NCI-H1930 (cell line): ENCODE data around the gene PIP4K2A.
A peak's percentile ranks its signal among the peaks of the same experiment; 100 is the strongest.
"Not testable (repeated sequence)": the region's sequence is repeated elsewhere in the genome, so short reads cannot be mapped to it uniquely, and the experiment has no call there.

Experiments
- DNase-seq, 2 experiments: peaks; one replicate each; lab custom pipeline; 2025; lab: John Stamatoyannopoulos, UW

PIP4K2A gene

DNA sequence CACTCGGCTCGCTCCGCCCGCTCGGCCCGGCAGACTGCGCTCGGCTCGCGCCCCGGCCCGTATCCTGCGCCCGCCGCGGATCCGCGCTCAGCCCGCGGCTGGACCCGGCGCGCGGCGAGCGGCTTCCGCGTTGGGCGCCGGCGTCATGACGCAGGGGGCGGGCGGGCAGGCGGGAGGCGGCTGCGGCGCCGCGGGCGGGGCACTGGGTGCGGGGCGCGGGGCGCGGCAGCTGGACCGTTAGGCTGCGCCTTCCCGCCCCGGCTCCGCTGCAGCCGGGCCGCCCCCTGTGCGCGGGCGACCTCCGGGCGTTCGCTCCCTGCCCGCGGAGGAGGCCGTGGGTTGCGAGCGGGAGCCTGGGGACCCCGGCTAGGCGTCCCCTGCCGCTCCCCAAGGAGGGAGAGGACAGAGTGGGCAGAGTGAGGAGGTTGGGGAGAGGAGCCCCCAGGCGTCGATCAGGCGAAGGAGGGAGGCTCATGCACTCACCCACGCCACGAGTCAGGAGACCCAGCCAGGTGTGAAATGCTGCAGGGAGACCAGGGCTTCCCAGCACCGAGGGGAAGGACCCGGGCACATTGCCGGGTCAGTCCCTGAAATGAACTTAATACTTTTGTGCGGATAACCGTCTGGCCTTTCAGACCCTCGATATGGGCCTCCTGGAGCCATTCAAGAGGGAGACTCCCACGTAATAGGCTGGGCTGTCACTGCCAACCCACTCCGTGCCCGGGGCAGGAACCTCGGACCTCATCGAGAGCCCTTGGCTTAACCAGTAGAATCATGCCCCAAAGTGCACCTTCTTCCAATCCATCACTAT lies at the start of gene PIP4K2A:
PIP4K2A (minus strand) TSS at position 100 of the 811 bp plus-strand sequence. CDS start 252 bp downstream, outside the sequence.
- DNase-seq, result peak in 1 of 2 experiments; percentile 7

DNA sequence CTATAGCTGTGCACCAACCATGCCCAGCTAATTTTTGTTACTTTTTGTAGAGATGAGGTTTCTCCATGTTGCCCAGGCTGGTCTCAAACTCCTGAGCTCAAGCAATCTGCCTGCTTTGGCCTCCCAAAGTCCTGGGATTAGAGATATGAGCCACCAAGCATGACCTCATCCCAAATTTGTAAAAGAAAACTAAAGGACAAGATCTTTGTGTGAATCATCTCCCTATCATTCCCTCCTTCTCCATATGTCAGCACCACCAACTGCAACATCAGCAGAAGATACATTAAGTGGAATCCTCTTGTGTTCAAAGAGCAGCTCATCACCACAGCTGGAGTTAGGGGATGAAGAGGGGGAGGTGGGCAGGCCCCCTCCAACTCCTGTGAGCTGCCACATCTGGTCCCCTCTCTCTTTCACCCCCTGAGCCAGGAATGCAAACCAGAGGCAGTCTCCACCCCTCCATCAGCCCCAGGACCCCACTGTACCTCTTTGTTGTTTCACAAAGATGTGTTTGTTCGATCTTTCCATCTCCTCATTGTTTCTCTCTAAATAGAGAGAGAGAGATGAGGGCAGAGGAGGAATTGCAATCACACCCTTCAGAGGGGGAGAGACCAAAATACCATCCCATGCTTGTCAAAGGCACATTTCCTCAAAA lies 47.3 kb upstream of the PIP4K2A start:
- no peak for DNase-seq

DNA sequence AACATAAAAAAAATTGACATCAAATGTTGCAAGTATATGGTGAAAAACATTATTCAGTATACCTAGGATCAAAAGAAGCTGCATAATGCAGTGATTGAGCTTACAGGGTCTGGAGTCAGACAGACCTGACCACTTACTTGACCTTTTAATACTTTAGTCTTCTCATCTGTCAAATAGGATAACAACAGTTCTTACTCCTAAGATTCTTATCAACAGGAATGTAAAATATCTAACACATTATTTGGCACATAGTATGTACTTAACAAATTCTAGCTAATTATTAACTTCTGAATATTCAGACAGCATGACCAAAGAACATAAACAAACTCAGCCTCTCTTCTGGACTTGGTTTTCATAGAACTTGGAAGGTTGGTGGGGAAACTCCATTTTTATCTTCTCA lies 45.6 kb upstream of the PIP4K2A start:
- DNase-seq, result no peak

DNA sequence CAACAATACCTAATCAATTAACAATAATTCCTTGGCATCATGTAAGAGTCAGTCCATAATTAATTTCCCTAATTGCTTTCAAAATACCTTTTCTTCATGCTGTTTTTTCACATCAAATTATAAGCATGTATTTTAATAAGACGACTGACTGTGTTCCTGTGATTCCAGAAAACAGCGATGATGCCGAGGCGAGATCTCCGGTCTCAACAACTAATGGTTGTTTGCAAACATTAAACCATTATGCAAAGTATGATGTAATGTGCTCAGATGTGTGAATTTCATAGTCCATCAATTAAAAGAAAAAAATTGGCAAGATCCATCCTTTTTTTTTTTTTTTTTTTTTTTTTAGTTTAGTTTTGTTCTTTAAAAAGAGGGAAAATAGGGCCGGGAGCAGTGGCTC lies 44.5 kb upstream of the PIP4K2A start:
- DNase-seq, result no peak

DNA sequence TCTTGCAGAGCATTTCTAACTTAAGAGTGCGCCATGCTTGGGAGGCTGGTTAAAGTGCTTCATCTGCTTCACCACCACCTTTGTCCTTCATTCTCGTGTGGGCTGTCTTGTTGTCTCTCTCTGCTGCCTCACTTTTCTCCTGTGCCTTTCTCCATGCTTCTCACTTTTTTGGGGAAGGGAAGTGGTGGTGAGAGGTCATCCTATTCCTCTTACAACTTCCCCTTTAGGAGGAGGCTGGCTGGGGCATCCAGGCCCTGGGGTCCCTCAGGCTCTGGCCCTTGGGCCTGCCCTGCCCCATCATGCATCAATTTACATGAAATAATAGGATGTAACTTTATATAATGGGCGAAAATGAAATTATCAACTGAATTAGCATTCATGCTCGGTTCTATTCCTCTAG lies 39.9 kb upstream of the PIP4K2A start:
- DNase-seq, result no peak

DNA sequence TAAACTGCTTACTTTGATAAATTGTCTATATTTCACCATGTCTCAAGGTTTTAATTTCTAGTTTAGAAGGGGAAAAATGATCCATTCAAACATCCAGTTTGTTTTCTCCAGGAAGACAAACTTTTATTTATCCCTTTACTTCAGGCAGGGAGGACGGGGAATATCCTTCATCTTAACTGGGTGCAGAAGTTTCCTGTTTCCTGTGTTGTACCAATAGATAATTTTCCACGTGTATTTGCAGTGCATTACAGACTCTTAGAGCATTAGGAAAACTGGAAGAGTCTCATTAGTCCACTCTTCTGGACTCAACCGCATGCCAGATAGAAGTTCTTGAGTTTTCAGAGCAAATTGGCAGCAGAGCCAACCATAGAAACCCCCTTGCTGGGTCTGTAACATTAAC lies 39.4 kb upstream of the PIP4K2A start:
- no peak for DNase-seq

DNA sequence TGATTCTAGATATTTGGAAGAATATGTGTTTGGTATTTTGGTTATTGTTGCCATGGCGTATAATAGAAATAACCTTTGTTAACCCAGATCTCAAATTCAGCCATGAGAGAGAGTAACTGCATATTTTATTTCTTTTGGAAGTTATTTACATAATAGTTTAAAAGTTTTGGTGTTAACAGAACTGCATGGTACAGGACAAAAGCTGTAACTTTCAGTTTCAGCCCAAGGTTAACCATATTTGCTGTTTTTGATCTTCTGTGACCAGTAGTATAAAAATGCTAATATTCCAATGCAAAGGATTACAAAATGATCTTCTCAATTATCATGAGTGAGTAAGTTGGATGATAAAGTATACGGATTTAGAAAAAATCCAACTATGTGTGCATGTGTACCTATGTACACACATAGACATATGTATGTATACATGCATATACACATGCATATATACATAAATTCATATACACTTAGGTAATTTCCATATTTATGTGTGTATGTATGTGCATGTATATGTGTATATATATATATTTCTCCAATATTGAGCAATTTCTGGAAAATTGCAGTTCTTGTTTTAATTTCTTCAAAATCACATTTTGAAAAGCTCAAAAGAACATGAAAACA lies 38.0 kb upstream of the PIP4K2A start:
- DNase-seq, result no peak

DNA sequence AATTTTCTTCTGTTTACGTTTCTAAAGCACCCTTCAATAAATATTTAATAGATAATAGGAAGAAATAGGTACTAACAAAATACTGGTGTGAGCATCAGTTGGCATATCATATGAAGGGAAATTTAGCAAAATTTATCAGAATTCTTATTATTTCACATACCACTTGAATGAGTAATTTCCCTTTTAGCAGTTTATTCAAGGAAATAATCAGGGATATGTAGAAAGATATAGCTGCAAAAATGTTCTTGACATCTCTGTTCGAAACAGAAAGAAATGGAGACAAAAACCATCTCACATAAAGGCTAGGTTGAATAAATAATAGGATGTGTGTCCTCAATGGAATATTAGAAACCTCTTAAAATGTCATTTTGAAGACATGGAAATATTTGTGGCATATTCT lies 35.8 kb upstream of the PIP4K2A start:
- DNase-seq, result no peak

DNA sequence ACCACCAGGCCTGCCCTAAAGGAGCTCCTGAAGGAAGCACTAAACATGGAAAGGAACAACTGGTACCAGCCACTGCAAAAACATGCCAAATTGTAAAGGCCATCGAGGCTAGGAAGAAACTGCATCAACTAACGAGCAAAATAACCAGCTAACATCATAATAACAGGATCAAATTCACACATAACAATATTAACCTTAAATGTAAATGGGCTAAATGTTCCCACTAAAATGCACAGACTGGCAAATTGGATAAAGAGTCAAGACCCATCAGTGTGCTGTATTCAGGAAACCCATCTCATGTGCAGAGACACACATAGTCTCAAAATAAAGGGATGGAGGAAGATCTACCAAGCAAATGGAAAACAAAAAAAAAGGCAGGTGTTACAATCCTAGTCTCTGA lies 30.5 kb upstream of the PIP4K2A start:
- DNase-seq, result not testable (repeated sequence)

DNA sequence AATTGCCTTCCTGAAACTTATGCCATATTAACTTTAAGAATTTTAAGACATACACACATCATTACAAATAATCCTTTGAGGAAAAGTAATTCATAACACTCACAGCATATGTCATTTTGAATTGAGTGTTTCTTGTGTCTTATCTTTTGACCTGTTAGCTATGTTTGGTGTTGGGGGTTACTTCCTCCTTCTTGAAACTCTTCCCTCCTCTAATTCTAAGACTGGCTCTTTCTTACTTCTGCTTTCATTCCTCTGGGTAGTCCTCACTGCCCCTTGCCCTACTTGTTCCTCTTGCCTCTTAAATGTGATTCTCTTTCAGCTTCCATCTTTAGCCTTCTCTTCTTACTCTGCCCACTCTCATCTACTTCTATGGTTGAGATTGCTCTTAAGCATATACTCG lies 28.3 kb upstream of the PIP4K2A start:
- DNase-seq, result no peak

DNA sequence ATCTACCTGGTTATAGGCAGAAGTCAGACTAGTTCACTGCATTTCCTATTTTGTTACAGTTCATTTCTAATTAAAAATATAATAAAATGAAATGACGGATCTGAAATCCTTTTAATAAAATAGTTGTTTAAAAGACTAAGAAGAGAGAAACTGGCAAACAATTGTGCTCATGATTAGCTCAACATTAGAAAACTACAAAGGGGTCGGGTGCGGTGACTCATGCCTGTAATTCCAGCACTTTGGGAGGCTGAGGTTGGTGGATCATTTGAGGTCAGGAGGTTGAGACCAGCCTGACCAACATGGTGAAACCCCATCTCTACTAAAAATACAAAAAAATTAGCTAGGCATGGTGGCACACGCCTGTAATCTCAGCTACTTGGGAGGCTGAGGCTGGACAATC lies 27.3 kb upstream of the PIP4K2A start:
- DNase-seq, result not testable (repeated sequence)

DNA sequence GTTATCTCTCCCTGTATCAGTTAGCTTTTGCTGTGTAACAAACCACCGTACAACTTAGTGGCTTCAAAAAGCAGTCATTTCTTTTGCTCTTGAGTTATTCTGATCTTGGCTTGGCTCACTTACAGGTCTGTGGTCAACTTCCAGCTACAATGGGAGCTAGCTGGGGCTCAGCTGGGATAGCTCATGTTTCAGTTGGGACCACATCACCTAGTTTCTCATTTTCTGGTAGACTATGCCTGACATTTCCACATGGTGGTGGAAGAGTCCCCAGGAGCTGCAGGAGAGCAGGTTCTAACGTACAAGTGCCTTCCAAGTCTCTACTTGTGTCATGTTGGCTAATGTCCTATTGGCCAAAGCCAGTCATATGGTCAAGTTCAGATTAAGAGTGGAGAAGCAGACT lies 25.8 kb upstream of the PIP4K2A start:
- DNase-seq, result no peak

DNA sequence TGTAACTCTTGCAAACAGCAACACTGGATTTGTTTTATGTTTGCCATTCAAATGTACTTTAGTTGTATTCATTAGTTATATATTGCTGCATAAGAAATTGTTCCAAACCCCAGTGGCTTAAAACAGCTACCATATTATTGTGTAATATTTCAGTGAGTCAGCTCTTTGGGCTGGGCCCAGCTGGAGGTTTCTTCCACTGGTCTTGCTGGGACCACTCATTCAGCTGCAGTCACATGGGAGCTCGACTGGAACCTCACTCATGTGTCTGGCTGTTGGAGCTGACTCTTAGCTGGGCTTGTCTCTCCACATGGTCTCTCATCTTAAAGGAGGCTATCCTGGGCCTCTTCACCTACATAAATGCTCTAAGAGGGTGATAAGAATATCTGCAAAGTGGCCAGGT lies 23.2 kb upstream of the PIP4K2A start:
- no peak for DNase-seq

DNA sequence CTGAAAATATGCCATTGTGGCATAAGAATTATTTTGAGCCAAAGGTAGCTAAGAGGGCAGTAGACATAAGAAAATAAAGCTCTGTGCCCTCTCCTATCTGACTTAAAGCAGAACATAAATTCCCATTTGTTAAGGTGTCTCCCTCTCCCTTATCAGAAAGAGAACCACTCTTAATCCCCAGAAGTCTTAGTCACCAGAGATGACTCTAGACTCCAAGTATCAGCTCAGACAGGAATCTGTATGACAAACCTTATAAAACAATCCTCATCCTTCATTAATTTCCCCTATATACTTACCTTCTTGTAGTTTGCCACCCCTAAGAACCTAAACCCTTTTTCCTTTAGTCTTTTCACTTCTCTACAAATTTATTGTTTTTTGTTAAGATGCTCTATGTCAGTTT lies 21.8 kb upstream of the PIP4K2A start:
- DNase-seq, result no peak

DNA sequence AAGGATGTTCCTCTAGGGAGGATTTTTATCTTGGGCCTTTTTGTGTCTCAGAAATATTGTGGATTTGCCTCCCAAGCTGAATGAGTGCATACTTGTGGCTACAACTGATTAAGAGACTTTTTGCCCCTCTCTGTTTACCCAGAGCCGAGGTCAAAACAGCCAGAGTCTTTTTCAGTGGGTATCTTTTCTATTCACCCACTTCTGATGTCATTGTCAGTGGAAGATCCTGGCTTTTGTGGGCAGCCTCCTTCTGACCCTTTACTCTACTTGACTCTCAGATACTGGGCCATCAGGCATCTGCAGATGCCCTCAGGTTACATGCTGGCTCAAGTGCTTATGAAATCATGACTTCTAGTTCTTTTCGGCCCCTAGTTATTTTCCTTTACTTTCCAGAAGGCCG lies 19.6 kb upstream of the PIP4K2A start:
- no peak for DNase-seq

DNA sequence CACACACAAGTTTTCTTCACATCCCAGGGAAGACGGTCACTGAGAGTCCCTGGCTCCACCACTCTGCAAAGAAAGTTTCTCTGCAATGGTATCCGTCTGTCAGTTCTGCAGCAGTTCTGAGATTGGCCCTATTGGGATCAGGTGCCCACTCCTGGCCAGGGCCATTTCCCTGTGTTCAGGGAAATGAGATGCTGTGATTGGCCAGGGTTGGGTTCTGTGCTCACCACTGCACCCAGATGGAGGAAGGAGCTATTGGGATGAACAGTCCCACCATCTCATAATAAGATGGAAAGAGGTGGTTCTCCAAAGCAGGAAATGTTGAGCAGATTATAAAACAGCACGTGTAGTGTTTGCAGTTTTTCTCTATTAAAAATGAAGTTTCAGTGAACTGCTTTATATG lies 13.3 kb upstream of the PIP4K2A start:
- no peak for DNase-seq

DNA sequence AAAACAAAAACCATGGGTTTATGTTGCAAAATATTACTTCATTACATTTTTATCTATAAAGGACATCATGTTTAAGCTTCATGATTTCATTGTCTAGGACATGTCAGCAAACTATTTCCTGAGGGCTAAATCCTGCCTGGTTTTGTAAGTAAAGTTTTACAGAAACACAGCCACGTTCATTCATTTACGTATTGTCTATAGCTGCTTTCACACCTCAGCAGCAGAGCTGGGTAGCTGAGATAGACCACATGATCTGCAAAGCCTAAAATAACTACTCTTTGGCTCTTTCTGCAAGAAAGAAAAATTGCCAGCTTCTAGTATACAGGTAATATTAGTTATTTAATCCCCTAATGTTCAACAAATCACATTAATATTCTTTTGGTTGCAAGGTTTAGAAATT lies 12.7 kb upstream of the PIP4K2A start:
- no peak for DNase-seq

DNA sequence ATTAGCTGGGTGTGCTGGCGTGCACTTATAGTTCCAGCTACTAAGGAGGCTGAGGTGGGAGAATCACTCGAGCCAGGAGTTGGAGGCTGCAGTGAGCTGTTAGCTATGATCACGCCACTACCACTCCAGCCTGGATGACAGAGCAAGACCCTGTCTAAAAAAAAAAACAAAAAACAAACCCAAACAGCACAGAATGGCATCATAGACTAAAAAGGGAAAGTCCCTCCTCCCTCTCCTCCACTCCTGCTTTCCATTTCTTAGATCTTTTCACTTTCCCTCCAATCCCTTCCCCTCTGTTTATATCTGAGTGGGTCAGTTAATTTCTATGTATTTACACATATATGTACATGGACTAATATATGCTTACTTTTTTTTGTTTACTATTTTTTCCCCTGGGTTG lies 10.4 kb upstream of the PIP4K2A start:
- no peak for DNase-seq

DNA sequence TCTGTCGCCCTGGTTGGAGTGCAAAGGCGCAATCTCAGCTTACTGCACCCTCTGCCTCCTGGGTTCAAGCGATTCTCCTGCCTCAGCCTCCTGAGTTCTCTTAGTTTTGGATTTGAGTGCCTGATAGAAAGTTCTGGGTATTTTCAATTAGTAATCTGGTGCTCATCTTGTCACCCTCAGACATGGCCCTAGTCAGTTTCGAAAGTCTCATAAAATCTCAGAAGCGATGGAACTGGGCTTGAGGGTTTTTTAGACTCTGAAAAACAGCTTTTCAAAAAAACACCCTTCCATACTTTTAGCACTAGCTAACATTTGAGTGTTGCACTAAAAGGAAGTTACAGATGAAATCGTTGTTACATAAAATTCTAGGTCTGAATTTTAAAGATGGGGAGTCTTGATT lies 9.4 kb upstream of the PIP4K2A start:
- DNase-seq, result no peak

DNA sequence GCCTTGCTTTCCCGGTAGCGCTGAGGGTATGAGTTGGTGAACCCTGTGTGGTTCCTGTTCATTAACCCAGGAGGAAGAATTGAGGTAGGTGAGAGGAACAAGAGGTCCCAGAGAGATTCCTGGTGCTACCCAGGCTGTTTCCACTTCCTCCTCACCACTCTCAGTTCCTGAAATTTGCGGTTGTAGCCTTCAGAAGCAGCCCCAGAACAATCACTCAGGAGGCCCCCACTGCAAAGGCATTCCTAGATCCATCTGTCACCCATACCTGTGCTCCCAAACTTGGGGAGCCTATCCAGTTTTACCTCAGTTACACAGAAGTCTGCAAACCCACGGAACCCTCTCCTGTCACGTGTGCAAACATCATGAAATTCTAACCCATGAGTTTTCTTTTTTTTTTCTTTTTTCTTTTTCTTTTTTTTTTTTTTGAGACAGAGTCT lies 9.0 kb upstream of the PIP4K2A start:
- no peak for DNase-seq

DNA sequence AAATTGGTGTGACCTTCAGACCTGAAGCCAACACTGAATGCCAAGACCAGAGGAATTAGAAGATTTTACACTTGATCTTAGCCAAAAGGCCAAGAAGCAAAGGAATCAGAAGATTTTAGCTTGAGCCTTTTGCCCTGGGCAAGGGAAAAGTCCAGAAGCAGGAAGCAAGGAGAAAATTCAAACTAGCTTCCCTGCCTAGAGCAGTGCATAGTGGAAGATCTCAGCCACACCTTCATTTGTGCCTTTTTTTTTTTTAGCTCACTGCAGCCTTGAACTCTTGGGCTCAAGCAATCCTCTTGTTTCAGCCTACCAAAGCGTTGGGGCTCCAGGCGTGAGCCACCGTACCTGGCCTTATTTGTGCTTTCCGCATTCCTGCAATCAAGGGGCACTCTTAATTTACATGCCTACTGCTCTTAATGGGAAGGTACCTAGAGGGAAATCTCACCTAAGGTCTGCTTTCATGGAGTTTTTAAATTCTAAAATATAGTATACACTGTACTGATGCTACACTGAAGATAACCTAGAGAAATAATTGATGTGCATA lies 8.3 kb upstream of the PIP4K2A start:
- no peak for DNase-seq

DNA sequence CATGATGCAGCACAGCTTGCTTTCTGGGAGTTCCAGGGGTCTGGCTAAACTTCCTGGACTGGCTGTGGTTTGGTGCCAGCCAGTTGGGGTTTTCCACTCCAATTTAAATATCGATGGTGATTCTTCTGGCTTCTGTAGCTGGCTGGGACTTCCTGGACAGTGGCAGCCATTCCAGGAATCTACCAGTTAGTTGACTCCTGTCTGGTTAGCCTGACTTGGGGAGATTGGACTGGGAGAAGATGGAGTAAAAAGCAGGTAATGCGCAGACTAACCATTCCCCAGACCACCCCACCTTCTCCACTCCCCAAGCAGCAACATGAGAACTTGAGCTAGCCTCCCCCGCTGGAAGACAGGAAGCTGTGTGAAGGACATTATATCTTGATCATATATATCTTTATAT lies 6.3 kb upstream of the PIP4K2A start:
- no peak for DNase-seq
